Erythroblast (primary cell): Measurements from ENCODE around the gene MYH6.

Experiments used
- GATA1 ChIP-seq: IDR thresholded peaks from 2 replicates; pipeline ENCODE4 v1.6.1; 2011; ENCODE audit warnings: low read depth, mild to moderate bottlenecking, control low read depth, low read length, moderate library complexity
- POLR2A ChIP-seq: IDR thresholded peaks from 2 replicates; pipeline ENCODE4 v1.6.1; 2011; ENCODE audit warnings: mild to moderate bottlenecking, low read length

- TF ChIP-seq POLR2A (no peak), GATA1 (no peak)
Measured at GRCh38 chr14:23411563-23412525, 3.8 kb upstream of the MYH6 start.
